Muscle of leg (tissue), 11 donors: ENCODE data around the gene MDN1. TPM values are rescaled to one million over a fixed set of nuclear protein-coding genes. Genes with fewer than 3 reads are reported as not detected.
"Not testable (repeated sequence)": the region's sequence is repeated elsewhere in the genome, so short reads cannot be mapped to it uniquely, and the experiment has no call there.

Experiments used
- DNase-seq: peaks from one replicate; pipeline ENCODE4 v3.0.0; 2013
- H3K27ac ChIP-seq: one replicate; pipeline ENCODE4 v1.5.1; 2013; ENCODE audit warnings: mild to moderate bottlenecking, low read length, control low read depth
- H3K27me3 ChIP-seq: one replicate; pipeline ENCODE4 v1.6.1; 2013; ENCODE audit warnings: low read length; ENCODE audit not compliant: control insufficient read depth, insufficient read depth
- H3K36me3 ChIP-seq: one replicate; pipeline ENCODE4 v1.6.1; 2013; ENCODE audit warnings: low read length; ENCODE audit not compliant: control insufficient read depth, insufficient read depth
- H3K4me1 ChIP-seq: one replicate; pipeline ENCODE4 v1.6.1; 2013; ENCODE audit warnings: low read length; ENCODE audit not compliant: control insufficient read depth, insufficient read depth
- H3K4me3 ChIP-seq: one replicate; pipeline ENCODE4 v1.5.1; 2013; ENCODE audit warnings: low read length, control low read depth
- H3K9me3 ChIP-seq: replicated peaks from 2 replicates; pipeline ENCODE4 v1.6.1; 2013; ENCODE audit warnings: low read depth, low read length; ENCODE audit not compliant: control insufficient read depth
- WGBS: methylation state at CpG from one replicate; pipeline ENCODE4 v1.1.5; 2013; ENCODE audit warnings: missing lambda C conversion rate; ENCODE audit not compliant: insufficient coverage; 5-methylcytosine and 5-hydroxymethylcytosine counted together
- polyA plus RNA-seq, 8 donors: library from polyadenylated mRNA; unstranded; fragments of 120-200 nt; gene quantifications; one replicate each; pipeline versions ENCODE4 v1.2.1 to v1.2.3, GENCODE V29; 2013; ENCODE audit warnings: inconsistent platforms in 1 of 8, low replicate concordance in 1 of 8; ENCODE audit not compliant: insufficient read length in 8 of 8, insufficient read depth in 1 of 8
- total RNA-seq: library from RNA; stranded (reverse); fragments of 120-200 nt; gene quantifications from one replicate; pipeline ENCODE4 v1.2.4, GENCODE V29; 2013

The MDN1 gene
- total and polyA plus RNA-seq, 9 donors = 24.4 to 32.9 (median 26.3) TPM

DNA sequence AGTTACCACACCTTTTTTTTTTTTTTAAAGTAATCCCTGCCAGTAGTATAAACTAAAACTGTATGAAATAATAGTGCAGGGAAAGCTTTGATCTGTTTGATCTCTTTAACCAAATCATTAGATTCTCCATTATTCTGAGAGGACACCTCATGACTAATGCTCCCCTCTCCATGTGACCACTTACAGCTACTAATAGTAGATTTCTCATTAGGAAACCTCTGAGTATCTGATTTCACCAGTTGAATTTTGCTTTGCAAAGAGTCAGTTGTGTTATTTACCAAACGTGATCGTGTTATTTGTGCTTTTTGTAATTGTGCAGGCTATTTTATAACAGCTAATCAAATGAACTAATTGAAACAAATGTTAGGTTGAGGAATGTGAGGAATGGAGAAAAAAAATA lies 22.6 kb upstream of the MDN1 start:
- no CpG with 5 or more reads among the region's 2 CpGs for WGBS
- Histone ChIP-seq H3K36me3 (peaks cover 14% of the 10 kb centered on the region), H3K4me1 (peaks cover 4% of the 10 kb centered on the region), H3K27ac (no peak overlapping the region), H3K9me3 (no peaks in the 10 kb centered on the region), H3K27me3 (no peaks in the 10 kb centered on the region), H3K4me3 (no peak overlapping the region)
- no peak for DNase-seq

DNA sequence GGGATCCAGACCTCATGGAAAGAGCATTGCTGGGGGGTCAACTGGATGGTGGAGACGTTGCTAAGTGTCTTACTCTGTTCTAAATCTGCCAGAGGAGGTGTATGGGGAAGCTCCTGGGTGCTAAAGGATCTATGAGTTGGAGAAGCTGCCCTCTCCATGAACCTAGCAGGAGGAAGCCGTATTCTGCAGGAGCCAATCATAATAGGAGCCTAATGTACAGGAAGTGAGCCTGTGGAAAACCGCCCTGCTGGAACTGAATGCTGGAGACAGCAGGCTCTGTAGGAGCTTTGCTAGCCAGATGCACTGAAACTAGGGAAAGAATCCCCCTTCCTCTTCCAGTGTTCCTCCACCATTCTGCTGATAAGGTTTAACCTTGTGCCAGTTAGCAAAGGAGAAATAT lies 20.9 kb upstream of the MDN1 start:
- no peaks in the 10 kb centered on the region for H3K27me3 ChIP-seq
- peak overlapping the region; percentile 57 for H3K27ac ChIP-seq
- H3K4me3 ChIP-seq = no peak overlapping the region
- no peaks in the 10 kb centered on the region for H3K9me3 ChIP-seq
- peaks cover 4% of the 10 kb centered on the region for H3K4me1 ChIP-seq
- 21% methylated on average over 2 of the region's 3 CpGs for WGBS
- DNase-seq = peak; percentile 61
- peaks cover 18% of the 10 kb centered on the region for H3K36me3 ChIP-seq

DNA sequence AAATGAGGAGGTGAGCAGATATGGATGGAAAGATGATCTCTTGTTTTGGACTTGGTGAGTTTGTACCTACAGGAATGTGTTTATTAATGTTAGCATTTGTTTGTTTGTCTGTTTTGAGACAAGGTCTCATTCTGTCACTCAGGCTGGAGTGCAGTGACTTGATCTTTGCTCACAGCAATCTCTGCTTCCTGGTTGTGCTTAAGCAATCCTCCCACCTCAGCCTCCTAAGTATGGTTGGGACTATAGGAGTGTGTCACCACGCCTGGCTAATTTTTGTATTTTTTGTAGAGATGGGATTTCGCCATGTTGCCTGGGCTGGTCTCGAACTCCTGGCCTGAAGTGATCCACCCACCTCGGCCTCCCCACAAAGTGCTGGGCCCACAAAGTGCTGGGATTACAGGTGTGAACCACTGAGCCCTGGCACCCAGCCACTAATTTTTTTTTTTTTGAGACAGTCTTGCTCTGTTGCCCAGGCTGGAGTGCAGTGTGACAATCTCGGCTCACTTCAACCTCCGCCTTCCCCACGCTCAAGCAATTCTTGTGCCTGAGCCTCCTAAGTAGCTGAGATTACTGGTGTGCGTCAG lies 17.1 kb upstream of the MDN1 start:
- H3K27ac ChIP-seq = no peak overlapping the region
- peaks cover 4% of the 10 kb centered on the region for H3K4me1 ChIP-seq
- H3K27me3 ChIP-seq = no peaks in the 10 kb centered on the region
- peaks cover 26% of the 10 kb centered on the region for H3K36me3 ChIP-seq
- H3K9me3 ChIP-seq = no peaks in the 10 kb centered on the region
- DNase-seq = no peak
- no peak overlapping the region for H3K4me3 ChIP-seq
- WGBS = 93% methylated on average over 6 of the region's 8 CpGs

DNA sequence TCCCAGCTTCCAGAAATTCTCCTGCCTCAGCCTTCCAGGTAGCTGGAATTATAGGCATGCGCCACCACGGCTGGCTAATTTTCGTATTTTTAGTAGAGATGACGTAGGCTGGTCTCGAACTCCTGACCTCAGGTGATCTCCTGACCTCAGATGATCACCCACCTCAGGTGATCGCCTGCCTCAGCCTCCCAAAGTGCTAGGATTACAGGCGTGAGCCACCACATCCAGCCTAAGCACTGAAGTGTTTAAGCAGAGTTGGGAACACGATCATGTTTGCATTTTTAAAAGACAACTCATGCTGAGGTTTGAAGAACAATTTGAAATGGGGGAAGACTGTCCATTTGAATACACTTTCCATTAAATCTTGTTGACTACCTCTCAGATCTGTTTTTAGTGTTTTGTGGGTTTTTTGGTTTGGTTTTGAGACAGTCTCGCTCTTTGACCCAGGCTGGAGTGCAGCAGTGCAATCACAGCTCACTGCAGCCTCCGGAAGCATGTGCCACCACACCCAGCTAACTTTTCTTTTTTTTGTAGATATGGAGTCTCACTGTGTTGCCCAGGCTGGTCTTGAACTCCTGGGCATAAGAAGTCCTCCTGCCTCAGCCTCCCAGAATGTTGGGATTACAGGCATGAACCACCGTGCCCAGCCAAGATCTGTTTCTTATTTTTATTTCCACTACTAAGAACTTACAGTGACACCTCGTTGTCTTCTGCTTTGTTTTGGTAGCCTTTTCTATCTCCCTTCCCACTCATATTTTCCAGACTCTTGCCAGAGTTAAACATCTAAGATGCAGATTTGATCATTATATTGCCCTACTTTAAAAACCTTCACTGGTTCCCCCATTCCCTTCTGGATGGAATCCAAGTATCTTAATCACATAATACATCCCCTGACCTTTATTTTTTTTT lies 15.5 kb upstream of the MDN1 start:
- WGBS = 87% methylated on average over 7 of the region's 12 CpGs
- no peak overlapping the region for H3K27ac ChIP-seq
- H3K4me1 ChIP-seq = peaks cover 4% of the 10 kb centered on the region
- H3K36me3 ChIP-seq = peaks cover 26% of the 10 kb centered on the region
- H3K9me3 ChIP-seq = no peaks in the 10 kb centered on the region
- no peak for DNase-seq
- H3K4me3 ChIP-seq = no peak overlapping the region
- no peaks in the 10 kb centered on the region for H3K27me3 ChIP-seq

DNA sequence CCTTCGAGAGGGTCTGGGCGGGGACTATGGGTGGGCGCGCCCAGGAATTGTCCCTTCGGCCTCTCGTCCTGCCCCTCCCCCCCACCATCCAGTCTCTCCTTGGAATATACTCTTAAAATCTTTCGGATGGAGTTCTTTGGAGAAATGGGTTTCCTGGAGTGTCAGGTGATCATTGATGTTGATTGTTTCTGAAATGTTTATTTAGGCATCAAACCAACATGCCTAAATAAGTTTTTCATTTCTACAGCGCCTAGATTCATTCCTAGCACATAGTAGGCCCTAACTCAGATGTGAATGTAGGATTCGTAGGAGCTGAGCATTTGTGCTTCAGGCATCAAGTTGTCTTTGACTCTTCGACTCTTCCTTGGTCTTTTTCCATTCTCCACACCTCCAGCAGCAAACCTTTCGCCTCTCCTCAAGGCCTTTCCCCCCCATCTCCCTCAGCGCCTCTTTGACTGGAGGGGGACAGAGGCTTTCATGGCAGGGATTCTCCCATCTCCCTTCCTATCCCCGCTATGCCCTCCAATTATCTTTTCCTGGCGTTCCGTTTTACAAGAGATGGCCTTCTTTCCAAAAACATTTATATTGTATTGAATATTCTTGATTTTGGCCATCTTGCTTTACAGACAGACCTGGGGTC lies 10.7 kb upstream of the MDN1 start:
- DNase-seq = peak; percentile 9
- H3K27me3 ChIP-seq = no peaks in the 10 kb centered on the region
- peaks cover 10% of the 10 kb centered on the region for H3K4me1 ChIP-seq
- H3K27ac ChIP-seq = peak overlapping the region; percentile 91
- peak overlapping the region; percentile 95 for H3K4me3 ChIP-seq
- WGBS = 20% methylated on average over 1 of the region's 15 CpGs
- H3K36me3 ChIP-seq = peaks cover 12% of the 10 kb centered on the region
- H3K9me3 ChIP-seq = no peaks in the 10 kb centered on the region

DNA sequence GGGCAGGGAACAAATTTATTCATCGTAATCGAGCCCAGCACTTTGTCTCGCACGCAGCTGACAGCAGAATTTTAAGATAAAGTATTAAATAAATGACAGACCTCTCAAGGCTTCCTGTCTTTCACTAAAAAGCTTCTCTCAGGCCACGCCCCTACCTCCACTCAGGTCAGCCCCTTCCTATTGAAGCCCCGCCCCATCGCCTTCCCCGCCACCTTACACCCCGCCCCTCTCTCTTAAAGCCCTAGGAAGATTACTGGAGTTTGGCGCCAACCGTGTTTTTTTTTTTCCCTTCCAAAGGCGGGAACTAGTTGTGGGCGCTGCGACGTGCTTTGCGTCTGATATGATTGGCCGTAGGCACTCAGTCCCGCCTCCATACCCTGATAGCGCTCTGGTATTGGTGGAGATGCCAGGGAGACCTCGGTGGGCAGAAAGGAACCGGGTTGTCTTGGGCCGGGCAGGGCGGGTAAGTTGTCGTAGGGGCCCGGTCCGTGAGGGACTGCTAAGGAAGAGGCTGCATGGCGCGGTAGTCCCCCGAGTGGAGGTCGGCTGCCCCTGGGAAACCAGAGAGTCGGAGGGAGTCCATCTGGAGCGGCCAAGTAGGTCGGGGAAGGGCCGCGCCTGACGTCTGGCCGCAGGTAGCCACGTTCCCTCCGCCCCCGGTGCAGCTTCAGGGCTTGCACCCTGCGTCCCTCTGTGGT lies 10.0 kb upstream of the MDN1 start, which contains the start of gene CASP8AP2:
Gene CASP8AP2 (plus strand): TSS at position 409 of the 698 bp plus-strand sequence.
- Histone ChIP-seq H3K4me3 (peak within 1 kb of the TSS; percentile 95), H3K9me3 (no peaks in the 10 kb centered on the region), H3K4me1 (peaks cover 10% of the 10 kb centered on the region), H3K27ac (peak within 1 kb of the TSS; percentile 97), H3K36me3 (peaks cover 12% of the 10 kb centered on the region), H3K27me3 (no peaks in the 10 kb centered on the region)
- DNase-seq = peak; percentile 100
- WGBS = under 1% methylated on average over 34 of the region's 41 CpGs

DNA sequence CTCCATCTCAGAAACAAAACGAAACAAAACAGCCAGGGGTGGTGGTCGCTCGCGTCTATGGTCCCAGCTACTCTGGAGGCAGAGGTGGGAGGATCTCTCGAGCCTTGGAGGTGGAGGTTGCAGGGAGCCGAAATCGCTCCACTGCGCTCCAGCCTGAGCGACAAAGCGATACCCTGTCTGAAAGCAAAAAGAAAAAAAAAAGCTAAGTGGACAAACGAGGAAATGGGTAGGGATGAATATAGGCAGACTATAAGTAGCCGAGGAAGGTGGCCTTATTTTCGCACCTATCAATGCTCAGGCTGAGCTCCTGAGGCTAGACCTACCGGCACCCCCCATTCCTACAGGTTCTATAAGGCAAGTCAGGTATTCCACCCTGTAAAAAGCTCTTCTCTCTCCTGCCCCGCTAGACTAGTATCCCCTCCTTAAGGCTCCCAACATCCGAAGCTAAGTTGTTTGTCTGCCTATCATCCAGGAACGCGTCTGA lies 9.4 kb upstream of the MDN1 start:
- H3K4me3 ChIP-seq = peak overlapping the region; percentile 95

DNA sequence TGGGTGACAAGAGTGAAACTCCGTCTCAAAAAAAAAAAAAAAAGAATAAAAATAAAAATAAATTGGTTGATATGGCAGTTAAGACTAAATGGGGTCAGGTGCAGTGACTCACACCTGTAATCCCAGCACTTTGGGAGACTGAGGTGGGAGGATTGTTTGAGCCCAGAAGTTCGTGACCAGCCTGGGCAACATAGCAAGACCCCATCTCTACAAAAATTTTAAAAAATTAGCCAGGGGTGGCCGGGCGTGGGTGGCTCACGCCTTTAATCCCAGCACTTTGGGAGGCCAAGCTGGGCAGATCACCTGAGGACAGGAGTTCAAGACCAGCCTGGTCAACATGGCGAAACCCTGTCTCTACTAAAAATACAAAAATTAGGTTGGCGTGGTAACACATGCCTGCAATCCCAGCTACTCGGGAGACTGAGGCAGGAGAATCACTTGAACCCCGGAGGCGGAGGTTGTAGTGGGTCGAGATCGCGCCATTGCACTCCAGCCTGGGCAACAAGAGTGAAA lies 8.9 kb upstream of the MDN1 start:
- Histone ChIP-seq H3K27ac (peak overlapping the region; percentile 97), H3K36me3 (peaks cover 12% of the 10 kb centered on the region), H3K4me3 (peak overlapping the region; percentile 95)
- not testable (repeated sequence) for DNase-seq, H3K4me1 ChIP-seq, H3K27me3 ChIP-seq, H3K9me3 ChIP-seq
- 95% methylated on average over 4 of the region's 13 CpGs for WGBS

More for the DNA sequence above, 9.4 kb upstream of the MDN1 start:
- H3K4me1 ChIP-seq = peaks cover 10% of the 10 kb centered on the region
- peaks cover 12% of the 10 kb centered on the region for H3K36me3 ChIP-seq
- no peaks in the 10 kb centered on the region for H3K9me3 ChIP-seq
- no peaks in the 10 kb centered on the region for H3K27me3 ChIP-seq
- no peak for DNase-seq
- 22% methylated on average over 8 of the region's 18 CpGs for WGBS
- H3K27ac ChIP-seq = peak overlapping the region; percentile 97

DNA sequence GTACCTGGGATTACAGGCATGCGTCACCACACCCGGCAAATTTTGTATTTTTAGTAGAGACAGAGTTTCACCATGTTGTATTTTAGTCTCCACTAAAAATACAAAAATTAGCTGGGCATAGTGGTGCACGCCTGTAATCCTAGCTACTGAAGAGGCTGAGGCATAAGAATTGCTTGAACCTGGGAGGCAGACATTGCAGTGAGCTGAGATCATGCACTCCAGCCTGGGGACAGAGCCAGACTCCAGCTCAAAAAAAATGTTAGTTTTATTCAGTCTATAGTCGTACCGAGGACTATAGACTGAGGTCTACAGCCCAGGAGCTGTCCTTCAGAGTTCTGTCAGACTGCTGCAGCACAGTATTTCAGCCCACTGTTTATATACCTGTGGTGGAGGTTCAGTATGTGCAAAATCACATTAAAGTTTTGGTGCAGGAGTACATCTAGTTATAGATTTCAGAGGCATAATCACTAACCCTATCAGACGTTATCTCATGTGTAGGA lies 6.5 kb upstream of the MDN1 start:
- Histone ChIP-seq H3K9me3 (no peaks in the 10 kb centered on the region), H3K27me3 (no peaks in the 10 kb centered on the region), H3K27ac (no peak overlapping the region), H3K4me1 (peaks cover 10% of the 10 kb centered on the region), H3K36me3 (peaks cover under 1% of the 10 kb centered on the region), H3K4me3 (no peak overlapping the region)
- WGBS = 100% methylated on average over 1 of the region's 6 CpGs
- no peak for DNase-seq
